NCI-H748 (cell line): Measurements from ENCODE around the gene UPK3BL1.
"Not testable (repeated sequence)": the region's sequence is repeated elsewhere in the genome, so short reads cannot be mapped to it uniquely, and the experiment has no call there.

Source experiments
- DNase-seq: peaks from one replicate; lab custom pipeline; 2025; ENCODE audit not compliant: unreplicated experiment; lab: John Stamatoyannopoulos, UW

UPK3BL1 gene

DNA sequence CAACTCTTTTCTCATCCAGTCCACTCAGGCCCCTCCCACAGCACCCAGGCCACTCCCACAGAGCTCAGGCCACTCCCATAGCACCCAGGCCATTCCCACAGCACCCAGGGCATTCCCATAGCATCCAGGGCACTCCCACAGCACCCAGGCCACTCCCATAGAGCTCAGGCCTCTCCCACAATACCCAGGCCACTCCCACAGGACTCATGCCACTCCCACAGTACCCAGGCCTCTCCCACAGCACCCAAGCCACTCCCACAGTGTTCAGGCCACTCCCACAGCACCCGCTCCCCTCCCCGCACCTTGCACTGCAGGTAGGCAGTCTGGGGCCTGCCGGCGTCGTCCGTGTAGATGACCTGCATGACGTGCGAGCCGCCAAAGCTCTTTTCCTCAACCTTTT lies 52.7 kb downstream of the UPK3BL1 start:
- not testable (repeated sequence) for DNase-seq
